Progenitor cell of endocrine pancreas (in vitro differentiated cells): ENCODE measurements around the gene FHDC1. TPM values are rescaled to one million over a fixed set of nuclear protein-coding genes. Genes with fewer than 3 reads are reported as not detected.

Source experiments
- DNase-seq: peaks from one replicate; pipeline ENCODE4 v3.0.0; 2021; ENCODE audit warnings: low spot score; ENCODE audit not compliant: unreplicated experiment
- H3K27ac Mint-ChIP-seq: 2 replicates; pipeline ENCODE4 v1.8.0; 2021; ENCODE audit warnings: mild to moderate bottlenecking, moderate library complexity, mixed read lengths
- H3K27me3 Mint-ChIP-seq: 2 replicates; pipeline ENCODE4 v1.8.0; 2021; ENCODE audit warnings: mixed read lengths
- H3K36me3 Mint-ChIP-seq: 2 replicates; pipeline ENCODE4 v1.8.0; 2022; ENCODE audit warnings: mixed read lengths; ENCODE audit not compliant: insufficient read depth
- H3K4me1 Mint-ChIP-seq: 2 replicates; pipeline ENCODE4 v1.8.0; 2021; ENCODE audit warnings: low read depth, mixed read lengths
- H3K4me3 Mint-ChIP-seq: 2 replicates; pipeline ENCODE4 v1.8.0; 2021; ENCODE audit warnings: low read depth, mild to moderate bottlenecking, moderate library complexity, mixed read lengths
- H3K9me3 Mint-ChIP-seq: 2 replicates; pipeline ENCODE4 v1.8.0; 2021; ENCODE audit warnings: low read depth, mixed read lengths
- total RNA-seq: library from RNA; stranded (reverse); gene quantifications from 2 replicates; pipeline ENCODE4 v1.2.1, GENCODE V29; 2021
- TF ChIP-seq, protein P1 (sequence below): fragments of 200-600 bp; sonication (generic); IDR thresholded peaks from one replicate; pipeline ENCODE4 v1.5.0; 2021; ENCODE audit warnings: antibody characterized with exemption, mild to moderate bottlenecking; ENCODE audit not compliant: unreplicated experiment

Gene FHDC1
- total RNA-seq, 1 donor from 2014 or later, result 11.6 TPM

DNA sequence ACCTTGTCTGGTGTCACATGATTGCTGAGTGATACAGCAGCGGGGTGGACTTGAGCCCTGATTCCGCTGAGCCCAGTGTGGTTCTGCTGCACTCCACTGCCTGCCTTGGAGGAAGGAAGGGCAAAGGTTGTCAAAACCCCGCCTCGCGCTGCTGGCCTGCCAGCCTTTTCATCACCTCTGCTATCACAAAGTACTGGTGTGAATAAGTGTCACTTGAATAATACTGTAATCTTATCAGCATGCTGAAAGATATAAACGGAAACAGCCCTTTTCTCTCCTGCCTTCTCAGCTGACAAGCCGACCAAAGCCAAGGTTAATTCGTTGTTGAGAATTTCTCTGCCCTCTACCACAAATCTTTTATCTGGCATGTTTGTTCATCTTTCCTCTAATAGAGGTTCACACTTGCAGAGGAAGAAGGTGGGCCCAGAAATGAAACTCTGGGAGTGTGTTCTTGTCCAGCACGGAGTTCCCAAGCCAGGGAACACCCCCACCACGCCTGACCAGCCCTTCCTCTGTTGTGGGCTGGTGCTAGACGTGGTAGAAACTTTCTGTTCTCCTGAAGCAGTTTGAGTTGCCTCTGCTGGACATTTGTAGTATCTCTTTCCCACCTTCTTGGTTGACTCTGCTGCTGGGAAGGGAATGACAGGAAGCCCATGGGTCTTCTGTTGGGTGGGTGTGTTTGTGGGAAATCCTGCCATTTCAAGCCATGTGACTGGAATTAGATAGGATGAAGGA lies 21.5 kb downstream of the FHDC1 start:
- no peaks in the 10 kb centered on the region for H3K9me3 Mint-ChIP-seq

DNA sequence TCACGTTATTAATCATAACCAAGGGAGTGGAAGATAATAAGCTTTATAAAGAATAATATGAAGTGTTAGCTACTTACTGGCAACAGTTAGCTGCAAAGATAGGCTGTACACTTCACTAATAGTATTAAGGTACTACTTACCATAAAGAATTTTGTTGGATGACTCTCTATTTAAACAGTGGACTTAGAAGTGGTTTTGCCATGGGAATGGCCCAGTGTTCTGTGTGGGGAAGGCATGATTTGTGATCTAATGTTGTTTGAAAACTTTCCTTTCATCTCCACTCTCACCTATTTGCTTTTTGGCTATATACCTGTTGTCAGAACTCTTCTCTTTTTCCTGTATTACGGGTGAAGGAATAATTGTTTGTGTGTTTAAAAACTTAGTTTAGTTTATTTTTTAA lies 23.0 kb downstream of the FHDC1 start:
- Mint-ChIP-seq H3K36me3 (peaks cover 19% of the 10 kb centered on the region), H3K27ac (no peak overlapping the region), H3K4me3 (no peak overlapping the region), H3K9me3 (no peaks in the 10 kb centered on the region), H3K27me3 (peaks cover 3% of the 10 kb centered on the region), H3K4me1 (peaks cover 41% of the 10 kb centered on the region)
- no peak for DNase-seq
- TF ChIP-seq, protein P1, sequence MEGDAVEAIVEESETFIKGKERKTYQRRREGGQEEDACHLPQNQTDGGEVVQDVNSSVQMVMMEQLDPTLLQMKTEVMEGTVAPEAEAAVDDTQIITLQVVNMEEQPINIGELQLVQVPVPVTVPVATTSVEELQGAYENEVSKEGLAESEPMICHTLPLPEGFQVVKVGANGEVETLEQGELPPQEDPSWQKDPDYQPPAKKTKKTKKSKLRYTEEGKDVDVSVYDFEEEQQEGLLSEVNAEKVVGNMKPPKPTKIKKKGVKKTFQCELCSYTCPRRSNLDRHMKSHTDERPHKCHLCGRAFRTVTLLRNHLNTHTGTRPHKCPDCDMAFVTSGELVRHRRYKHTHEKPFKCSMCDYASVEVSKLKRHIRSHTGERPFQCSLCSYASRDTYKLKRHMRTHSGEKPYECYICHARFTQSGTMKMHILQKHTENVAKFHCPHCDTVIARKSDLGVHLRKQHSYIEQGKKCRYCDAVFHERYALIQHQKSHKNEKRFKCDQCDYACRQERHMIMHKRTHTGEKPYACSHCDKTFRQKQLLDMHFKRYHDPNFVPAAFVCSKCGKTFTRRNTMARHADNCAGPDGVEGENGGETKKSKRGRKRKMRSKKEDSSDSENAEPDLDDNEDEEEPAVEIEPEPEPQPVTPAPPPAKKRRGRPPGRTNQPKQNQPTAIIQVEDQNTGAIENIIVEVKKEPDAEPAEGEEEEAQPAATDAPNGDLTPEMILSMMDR, result no peak

More for the DNA sequence above, 21.5 kb downstream of the FHDC1 start:
- Mint-ChIP-seq H3K27me3 (peaks cover 6% of the 10 kb centered on the region), H3K27ac (peak overlapping the region; percentile 23), H3K4me3 (no peak overlapping the region), H3K4me1 (peaks cover 31% of the 10 kb centered on the region), H3K36me3 (peaks cover 20% of the 10 kb centered on the region)
- TF ChIP-seq, protein P1, result peak; percentile 26
- no peak for DNase-seq

DNA sequence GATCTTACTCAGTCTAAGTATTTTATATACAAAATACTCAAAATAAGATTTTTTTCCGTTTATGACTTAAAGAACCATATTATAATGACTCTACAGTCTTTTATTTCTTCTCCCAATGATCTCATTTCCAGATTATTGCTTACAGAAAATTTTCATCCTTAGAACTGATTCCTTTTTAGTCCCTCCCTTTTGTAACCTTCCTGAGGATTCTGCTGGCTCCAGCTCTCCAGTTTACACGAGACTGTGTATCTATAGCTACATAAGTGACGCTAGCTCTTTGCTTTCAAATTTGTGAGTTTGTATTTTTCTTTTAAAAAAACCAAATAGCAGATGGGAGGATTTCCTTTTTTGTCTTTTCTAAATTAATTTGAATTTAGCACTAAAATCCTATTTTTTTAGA lies 24.0 kb downstream of the FHDC1 start:
- Mint-ChIP-seq H3K4me1 (peaks cover 48% of the 10 kb centered on the region), H3K27me3 (peaks cover 3% of the 10 kb centered on the region), H3K36me3 (peaks cover 17% of the 10 kb centered on the region), H3K9me3 (no peaks in the 10 kb centered on the region), H3K4me3 (no peak overlapping the region), H3K27ac (no peak overlapping the region)
- no peak for DNase-seq
- TF ChIP-seq, protein P1, result no peak

DNA sequence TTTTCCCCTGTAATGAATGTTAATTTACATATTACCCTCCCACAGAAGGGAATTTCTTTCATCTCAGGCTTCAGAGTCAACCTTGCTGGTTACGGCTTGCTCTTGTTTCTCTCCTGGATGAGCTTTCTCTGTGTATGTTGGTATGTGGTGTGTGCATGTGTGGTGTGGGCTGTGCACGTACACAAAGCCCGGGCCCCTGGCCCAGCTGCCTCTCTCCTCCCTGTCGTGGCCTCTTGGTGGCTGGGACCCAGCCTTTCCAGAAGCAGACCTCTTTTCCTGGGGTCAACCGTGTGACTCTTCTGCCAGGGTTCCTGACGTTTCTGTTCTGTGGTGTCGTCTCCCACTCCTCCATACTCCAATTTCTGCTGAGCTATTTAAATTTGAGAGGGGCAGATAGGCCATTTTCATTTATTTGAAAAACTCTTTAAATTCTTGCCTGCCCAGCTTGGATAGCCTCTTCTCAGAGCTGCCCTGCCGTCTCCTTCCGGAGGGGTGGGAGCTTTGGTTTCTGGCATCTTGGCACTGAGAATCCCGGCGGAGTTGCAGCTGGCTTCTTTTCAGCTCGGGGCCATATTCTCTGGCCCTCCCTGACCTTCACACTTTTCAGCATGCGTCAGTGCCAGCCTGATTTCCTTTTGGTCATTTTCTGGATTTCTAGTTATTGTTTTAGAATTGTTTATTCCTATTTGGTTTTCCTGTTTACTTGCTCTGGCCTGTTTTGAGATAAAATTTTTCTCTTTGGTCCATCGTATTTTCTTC lies 25.1 kb downstream of the FHDC1 start:
- Mint-ChIP-seq H3K27me3 (no peaks in the 10 kb centered on the region), H3K27ac (no peak overlapping the region), H3K36me3 (peaks cover 14% of the 10 kb centered on the region), H3K4me1 (peaks cover 43% of the 10 kb centered on the region), H3K4me3 (no peak overlapping the region), H3K9me3 (no peaks in the 10 kb centered on the region)
- TF ChIP-seq, protein P1, result no peak
- DNase-seq, result no peak

DNA sequence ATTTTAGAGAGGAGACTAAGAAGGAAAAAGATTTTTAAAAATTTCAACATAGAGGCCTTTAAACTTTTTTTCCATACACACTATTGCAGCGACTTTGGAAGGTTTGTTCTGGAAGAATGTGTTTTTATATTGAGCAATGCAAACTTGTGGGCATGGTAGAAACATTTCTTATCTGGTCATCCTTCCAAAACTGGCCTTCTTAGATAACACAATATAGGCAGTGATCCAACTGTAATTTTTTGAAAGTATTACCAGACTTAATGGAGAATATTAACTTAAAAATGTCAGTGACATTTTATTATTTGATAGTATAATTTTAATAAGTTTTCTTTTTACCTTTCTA lies 25.6 kb downstream of the FHDC1 start:
- Mint-ChIP-seq H3K36me3 (peaks cover 14% of the 10 kb centered on the region), H3K27ac (no peak overlapping the region), H3K4me3 (no peak overlapping the region), H3K27me3 (no peaks in the 10 kb centered on the region), H3K9me3 (no peaks in the 10 kb centered on the region), H3K4me1 (peaks cover 38% of the 10 kb centered on the region)
- DNase-seq, result no peak
- TF ChIP-seq, protein P1, result no peak
